ENCODE measurements around the gene NUMA1. TPM values are rescaled to one million over a fixed set of nuclear protein-coding genes. Genes with fewer than 3 reads are reported as not detected.

NUMA1 gene
- total and polyA plus RNA-seq, 3 experiments from 2014 or later, result 73.5 to 110 (median 106) TPM

- Histone ChIP-seq H3K27ac (ENCODE audit: low read depth, low read length) (no peak overlapping the region), H3K9me3 (ENCODE audit: low read length) (no peaks in the 10 kb centered on the region), H3K27me3 (ENCODE audit: insufficient read depth, low read length, poor library complexity, severe bottlenecking) (no peaks in the 10 kb centered on the region), H3K4me3 (ENCODE audit: low read length) (no peak overlapping the region), H3K4me1 (ENCODE audit: insufficient read depth, low read length) (peaks cover 25% of the 10 kb centered on the region), H3K36me3 (ENCODE audit: insufficient read depth, low read length) (peaks cover under 1% of the 10 kb centered on the region)
- Mint-ChIP-seq H3K36me3 (peaks cover 0 to 25% (median 8%) of the 10 kb centered on the region in 3 donors), H3K4me3 (peak overlapping the region in 1 of 7 donors; percentile 39), H3K9me3 (no peaks in the 10 kb centered on the region), H3K27me3 (peaks cover 0 to 3% of the 10 kb centered on the region in 2 donors), H3K4me1 (peaks cover 23 to 38% (median 24%) of the 10 kb centered on the region in 3 donors), H3K27ac (peak overlapping the region in 2 of 8 donors; percentile 52 to 72)
- DNase-seq, result no peak
- ChIA-PET POLR2A (no interaction called here), CTCF (interaction anchor here (0.8 to 1.3 kb wide), 2 partner anchors 18 to 28 kb away, joined by 3 read pairs; no protein-coding TSS in a partner anchor)
Measured at GRCh38 chr11:71996946-71997345, 83.4 kb downstream of the NUMA1 start.

- H3K27me3 Mint-ChIP-seq, result peaks cover 0 to 3% of the 10 kb centered on the region in 2 donors
- peaks cover 0 to 23% (median 8%) of the 10 kb centered on the region in 3 donors for H3K36me3 Mint-ChIP-seq
- peak overlapping the region in 2 of 8 donors; percentile 52 to 72 for H3K27ac Mint-ChIP-seq
- CTCF ChIA-PET, result interaction anchor here (1.3 kb wide), 1 partner anchor 17 kb away, joined by 3 read pairs; no protein-coding TSS in a partner anchor
- H3K27ac ChIP-seq (ENCODE audit: low read depth, low read length), result no peak overlapping the region
- no peak for DNase-seq
- H3K4me3 Mint-ChIP-seq, result no peak overlapping the region
- no peaks in the 10 kb centered on the region for H3K36me3 ChIP-seq (ENCODE audit: insufficient read depth, low read length)
- H3K4me1 Mint-ChIP-seq, result peaks cover 19 to 35% (median 22%) of the 10 kb centered on the region in 3 donors
- no peaks in the 10 kb centered on the region for H3K9me3 Mint-ChIP-seq
- H3K9me3 ChIP-seq (ENCODE audit: low read length), result no peaks in the 10 kb centered on the region
- POLR2A ChIA-PET, result no interaction called here
- H3K27me3 ChIP-seq (ENCODE audit: insufficient read depth, low read length, poor library complexity, severe bottlenecking), result no peaks in the 10 kb centered on the region
- H3K4me3 ChIP-seq (ENCODE audit: low read length), result no peak overlapping the region
- peaks cover 25% of the 10 kb centered on the region for H3K4me1 ChIP-seq (ENCODE audit: insufficient read depth, low read length)
Measured at GRCh38 chr11:71996517-71996916, 83.8 kb downstream of the NUMA1 start.

GRCh38 chr11:71995726-71996291 lies 84.5 kb downstream of the NUMA1 start:
- H3K27ac ChIP-seq (ENCODE audit: low read depth, low read length), result peak overlapping the region; percentile 39
- no peak overlapping the region for H3K4me3 ChIP-seq (ENCODE audit: low read length)
- peaks cover 2% of the 10 kb centered on the region for H3K36me3 ChIP-seq (ENCODE audit: insufficient read depth, low read length)
- H3K4me1 Mint-ChIP-seq, result peaks cover 19 to 29% (median 22%) of the 10 kb centered on the region in 3 donors
- peaks cover 25% of the 10 kb centered on the region for H3K4me1 ChIP-seq (ENCODE audit: insufficient read depth, low read length)
- H3K27me3 Mint-ChIP-seq, result peaks cover 0 to 3% of the 10 kb centered on the region in 2 donors
- DNase-seq, result no peak
- CTCF ChIA-PET, result interaction anchor here (1.3 kb wide), 1 partner anchor 16 kb away, joined by 3 read pairs; no protein-coding TSS in a partner anchor
- no peaks in the 10 kb centered on the region for H3K9me3 ChIP-seq (ENCODE audit: low read length)
- no peaks in the 10 kb centered on the region for H3K9me3 Mint-ChIP-seq
- no peak overlapping the region for H3K4me3 Mint-ChIP-seq
- H3K27me3 ChIP-seq (ENCODE audit: insufficient read depth, low read length, poor library complexity, severe bottlenecking), result no peaks in the 10 kb centered on the region
- POLR2A ChIA-PET, result no interaction called here
- H3K27ac Mint-ChIP-seq, result peak overlapping the region in 2 of 8 donors; percentile 27 to 85
- H3K36me3 Mint-ChIP-seq, result peaks cover 0 to 22% (median 10%) of the 10 kb centered on the region in 3 donors

- H3K27ac Mint-ChIP-seq, result no peak overlapping the region
- CTCF ChIA-PET, result interaction anchor here (0.8 kb wide), 1 partner anchor 31 kb away, joined by 3 read pairs; no protein-coding TSS in a partner anchor
- H3K4me1 Mint-ChIP-seq, result peaks cover 18 to 19% (median 19%) of the 10 kb centered on the region in 3 donors
- POLR2A ChIA-PET, result no interaction called here
- no peaks in the 10 kb centered on the region for H3K9me3 Mint-ChIP-seq
- no peak overlapping the region for H3K4me3 ChIP-seq (ENCODE audit: low read length)
- H3K36me3 Mint-ChIP-seq, result peaks cover 0 to 21% (median 13%) of the 10 kb centered on the region in 3 donors
- DNase-seq, result no peak
- H3K4me1 ChIP-seq (ENCODE audit: insufficient read depth, low read length), result peaks cover 18% of the 10 kb centered on the region
- no peaks in the 10 kb centered on the region for H3K27me3 ChIP-seq (ENCODE audit: insufficient read depth, low read length, poor library complexity, severe bottlenecking)
- no peak overlapping the region for H3K4me3 Mint-ChIP-seq
- H3K9me3 ChIP-seq (ENCODE audit: low read length), result no peaks in the 10 kb centered on the region
- H3K27ac ChIP-seq (ENCODE audit: low read depth, low read length), result no peak overlapping the region
- H3K27me3 Mint-ChIP-seq, result peaks cover 0 to 3% of the 10 kb centered on the region in 2 donors
- H3K36me3 ChIP-seq (ENCODE audit: insufficient read depth, low read length), result peaks cover 9% of the 10 kb centered on the region
Measured at GRCh38 chr11:71994786-71995185, 85.6 kb downstream of the NUMA1 start.

- POLR2A ChIA-PET, result no interaction called here
- no peak overlapping the region for H3K27ac ChIP-seq (ENCODE audit: low read depth, low read length)
Measured at GRCh38 chr11:71992136-71992730, 88.1 kb downstream of the NUMA1 start.

GRCh38 chr11:71991494-71991893 lies 88.8 kb downstream of the NUMA1 start:
- Histone ChIP-seq H3K4me1 (ENCODE audit: insufficient read depth, low read length) (no peaks in the 10 kb centered on the region), H3K9me3 (ENCODE audit: low read length) (no peaks in the 10 kb centered on the region), H3K4me3 (ENCODE audit: low read length) (no peak overlapping the region), H3K27ac (ENCODE audit: low read depth, low read length) (no peak overlapping the region), H3K36me3 (ENCODE audit: insufficient read depth, low read length) (peaks cover 18% of the 10 kb centered on the region), H3K27me3 (ENCODE audit: insufficient read depth, low read length, poor library complexity, severe bottlenecking) (no peaks in the 10 kb centered on the region)
- Mint-ChIP-seq H3K4me3 (no peak overlapping the region), H3K27ac (peak overlapping the region in 2 of 8 donors; percentile 4 to 64), H3K27me3 (no peaks in the 10 kb centered on the region), H3K9me3 (no peaks in the 10 kb centered on the region), H3K4me1 (no peaks in the 10 kb centered on the region), H3K36me3 (peaks cover 0 to 36% (median 13%) of the 10 kb centered on the region in 3 donors)
- POLR2A ChIA-PET, result interaction anchor here (0.7 kb wide), 1 partner anchor 76 kb away, joined by 3 read pairs; no protein-coding TSS in a partner anchor
- CTCF ChIA-PET, result interaction anchor here (1.3 kb wide), 1 partner anchor 152 kb away, joined by 3 read pairs; no protein-coding TSS in a partner anchor
- no peak for DNase-seq

More at GRCh38 chr11:71992136-71992730, 88.1 kb downstream of the NUMA1 start:
- H3K4me3 ChIP-seq (ENCODE audit: low read length), result no peak overlapping the region
- no peak overlapping the region for H3K4me3 Mint-ChIP-seq
- peaks cover 0 to 2% of the 10 kb centered on the region in 2 donors for H3K27me3 Mint-ChIP-seq
- CTCF ChIA-PET, result interaction anchor here (1.3 kb wide), 1 partner anchor 151 kb away, joined by 3 read pairs; no protein-coding TSS in a partner anchor
- peaks cover 18% of the 10 kb centered on the region for H3K36me3 ChIP-seq (ENCODE audit: insufficient read depth, low read length)
- DNase-seq, result no peak
- H3K27ac Mint-ChIP-seq, result peak overlapping the region in 5 of 8 donors; percentile 4 to 64 (median 26)
- no peaks in the 10 kb centered on the region for H3K9me3 ChIP-seq (ENCODE audit: low read length)
- H3K9me3 Mint-ChIP-seq, result no peaks in the 10 kb centered on the region
- H3K4me1 ChIP-seq (ENCODE audit: insufficient read depth, low read length), result no peaks in the 10 kb centered on the region
- no peaks in the 10 kb centered on the region for H3K4me1 Mint-ChIP-seq
- H3K27me3 ChIP-seq (ENCODE audit: insufficient read depth, low read length, poor library complexity, severe bottlenecking), result no peaks in the 10 kb centered on the region
- H3K36me3 Mint-ChIP-seq, result peaks cover 0 to 31% (median 13%) of the 10 kb centered on the region in 3 donors

- Mint-ChIP-seq H3K4me3 (no peak overlapping the region), H3K36me3 (peaks cover 0 to 39% (median 18%) of the 10 kb centered on the region in 3 donors), H3K4me1 (no peaks in the 10 kb centered on the region), H3K27me3 (no peaks in the 10 kb centered on the region), H3K9me3 (no peaks in the 10 kb centered on the region), H3K27ac (peak overlapping the region in 1 of 8 donors; percentile 27)
- no peaks in the 10 kb centered on the region for H3K27me3 ChIP-seq (ENCODE audit: insufficient read depth, low read length, poor library complexity, severe bottlenecking)
- no peak overlapping the region for H3K27ac ChIP-seq (ENCODE audit: low read depth, low read length)
- H3K36me3 ChIP-seq (ENCODE audit: insufficient read depth, low read length), result peaks cover 18% of the 10 kb centered on the region
- POLR2A ChIA-PET, result interaction anchor here (0.7 kb wide), 1 partner anchor 76 kb away, joined by 3 read pairs; no protein-coding TSS in a partner anchor
- CTCF ChIA-PET, result no interaction called here
- no peaks in the 10 kb centered on the region for H3K9me3 ChIP-seq (ENCODE audit: low read length)
- H3K4me3 ChIP-seq (ENCODE audit: low read length), result no peak overlapping the region
- DNase-seq, result no peak
- H3K4me1 ChIP-seq (ENCODE audit: insufficient read depth, low read length), result no peaks in the 10 kb centered on the region
Measured at GRCh38 chr11:71990701-71991100, 89.6 kb downstream of the NUMA1 start.

- Histone ChIP-seq H3K27ac (ENCODE audit: low read depth, low read length) (no peak overlapping the region), H3K9me3 (ENCODE audit: low read length) (no peaks in the 10 kb centered on the region), H3K4me1 (ENCODE audit: insufficient read depth, low read length) (no peaks in the 10 kb centered on the region), H3K4me3 (ENCODE audit: low read length) (no peak overlapping the region), H3K36me3 (ENCODE audit: insufficient read depth, low read length) (peaks cover 29% of the 10 kb centered on the region), H3K27me3 (ENCODE audit: insufficient read depth, low read length, poor library complexity, severe bottlenecking) (no peaks in the 10 kb centered on the region)
- Mint-ChIP-seq H3K27me3 (no peaks in the 10 kb centered on the region), H3K4me1 (no peaks in the 10 kb centered on the region), H3K9me3 (no peaks in the 10 kb centered on the region), H3K36me3 (peaks cover 3 to 50% (median 16%) of the 10 kb centered on the region in 3 donors), H3K4me3 (no peak overlapping the region), H3K27ac (peak overlapping the region in 2 of 8 donors; percentile 68 to 81)
- POLR2A ChIA-PET, result no interaction called here
- CTCF ChIA-PET, result interaction anchor here (1.8 kb wide), 1 partner anchor 10 kb away, joined by 7 read pairs; no protein-coding TSS in a partner anchor
- no peak for DNase-seq
Measured at GRCh38 chr11:71988050-71988449, 92.3 kb downstream of the NUMA1 start.

Data from CD8-positive, alpha-beta memory T cell (primary cell).